Measurements from ENCODE around the gene GAS7. TPM values are rescaled to one million over a fixed set of nuclear protein-coding genes. Genes with fewer than 3 reads are reported as not detected.
A peak's percentile ranks its signal among the peaks of the same experiment; 100 is the strongest.

Gene GAS7
- total RNA-seq, 1 donor from 2014 or later = 72.7 TPM

GRCh38 chr17:10135539-10136257, 62.7 kb downstream of the GAS7 start:
- H3K4me3 Mint-ChIP-seq = no peak overlapping the region
- DNase-seq (ENCODE audit: low read depth, low spot score) = no peak
- TF ChIP-seq, protein P1, sequence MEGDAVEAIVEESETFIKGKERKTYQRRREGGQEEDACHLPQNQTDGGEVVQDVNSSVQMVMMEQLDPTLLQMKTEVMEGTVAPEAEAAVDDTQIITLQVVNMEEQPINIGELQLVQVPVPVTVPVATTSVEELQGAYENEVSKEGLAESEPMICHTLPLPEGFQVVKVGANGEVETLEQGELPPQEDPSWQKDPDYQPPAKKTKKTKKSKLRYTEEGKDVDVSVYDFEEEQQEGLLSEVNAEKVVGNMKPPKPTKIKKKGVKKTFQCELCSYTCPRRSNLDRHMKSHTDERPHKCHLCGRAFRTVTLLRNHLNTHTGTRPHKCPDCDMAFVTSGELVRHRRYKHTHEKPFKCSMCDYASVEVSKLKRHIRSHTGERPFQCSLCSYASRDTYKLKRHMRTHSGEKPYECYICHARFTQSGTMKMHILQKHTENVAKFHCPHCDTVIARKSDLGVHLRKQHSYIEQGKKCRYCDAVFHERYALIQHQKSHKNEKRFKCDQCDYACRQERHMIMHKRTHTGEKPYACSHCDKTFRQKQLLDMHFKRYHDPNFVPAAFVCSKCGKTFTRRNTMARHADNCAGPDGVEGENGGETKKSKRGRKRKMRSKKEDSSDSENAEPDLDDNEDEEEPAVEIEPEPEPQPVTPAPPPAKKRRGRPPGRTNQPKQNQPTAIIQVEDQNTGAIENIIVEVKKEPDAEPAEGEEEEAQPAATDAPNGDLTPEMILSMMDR (conservative IDR thresholded peaks at IDR 0.05) = no peak
- no peaks in the 10 kb centered on the region for H3K36me3 Mint-ChIP-seq (ENCODE audit: low read depth)
- H3K4me1 Mint-ChIP-seq = peaks cover 6% of the 10 kb centered on the region
- H3K9me3 Mint-ChIP-seq = no peaks in the 10 kb centered on the region
- H3K27me3 Mint-ChIP-seq (ENCODE audit: low read depth) = no peaks in the 10 kb centered on the region
- peak overlapping the region; percentile 52 for H3K27ac Mint-ChIP-seq (ENCODE audit: unreplicated experiment)

GRCh38 chr17:10130677-10131076, 67.7 kb downstream of the GAS7 start:
- peaks cover 3% of the 10 kb centered on the region for H3K9me3 Mint-ChIP-seq
- H3K27ac Mint-ChIP-seq (ENCODE audit: unreplicated experiment) = no peak overlapping the region

DNA sequence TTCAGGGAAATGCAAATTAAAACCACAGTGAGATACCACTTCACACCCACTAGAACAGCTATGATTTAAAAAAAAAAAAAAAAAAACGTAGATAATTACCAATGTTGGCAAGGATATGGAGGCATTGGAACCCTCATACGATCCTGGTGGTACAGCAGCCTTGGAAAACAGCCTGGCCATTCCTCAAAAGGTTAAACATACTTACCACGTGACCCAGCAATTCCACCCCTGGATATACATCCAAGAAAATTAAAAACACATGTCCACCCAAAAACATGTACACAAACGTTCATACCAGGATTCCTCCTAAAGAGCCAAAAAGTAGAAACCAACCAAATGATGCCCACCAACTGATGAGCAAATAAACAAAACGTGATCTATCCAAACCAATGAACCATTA, 68.1 kb downstream of the GAS7 start:
- Mint-ChIP-seq H3K4me1 (peaks cover 27% of the 10 kb centered on the region), H3K4me3 (no peak overlapping the region), H3K27ac (ENCODE audit: unreplicated experiment) (no peak overlapping the region), H3K36me3 (ENCODE audit: low read depth) (no peaks in the 10 kb centered on the region), H3K9me3 (peaks cover 3% of the 10 kb centered on the region), H3K27me3 (ENCODE audit: low read depth) (peaks cover 2% of the 10 kb centered on the region)
- DNase-seq (ENCODE audit: low read depth, low spot score) = no peak
- TF ChIP-seq, protein P1 (conservative IDR thresholded peaks at IDR 0.05) = no peak

More at GRCh38 chr17:10130677-10131076, 67.7 kb downstream of the GAS7 start:
- peaks cover 26% of the 10 kb centered on the region for H3K4me1 Mint-ChIP-seq
- DNase-seq (ENCODE audit: low read depth, low spot score) = no peak
- no peaks in the 10 kb centered on the region for H3K36me3 Mint-ChIP-seq (ENCODE audit: low read depth)
- TF ChIP-seq, protein P1 (conservative IDR thresholded peaks at IDR 0.05) = no peak
- H3K4me3 Mint-ChIP-seq = no peak overlapping the region
- H3K27me3 Mint-ChIP-seq (ENCODE audit: low read depth) = peaks cover 2% of the 10 kb centered on the region

GRCh38 chr17:10127819-10128425, 70.5 kb downstream of the GAS7 start:
- no peak overlapping the region for H3K4me3 Mint-ChIP-seq
- H3K27me3 Mint-ChIP-seq (ENCODE audit: low read depth) = peaks cover 2% of the 10 kb centered on the region
- H3K36me3 Mint-ChIP-seq (ENCODE audit: low read depth) = no peaks in the 10 kb centered on the region
- TF ChIP-seq, protein P1 (conservative IDR thresholded peaks at IDR 0.05) = no peak
- DNase-seq (ENCODE audit: low read depth, low spot score) = no peak
- H3K4me1 Mint-ChIP-seq = peaks cover 39% of the 10 kb centered on the region
- peak overlapping the region; percentile 86 for H3K27ac Mint-ChIP-seq (ENCODE audit: unreplicated experiment)
- H3K9me3 Mint-ChIP-seq = peaks cover 3% of the 10 kb centered on the region

DNA sequence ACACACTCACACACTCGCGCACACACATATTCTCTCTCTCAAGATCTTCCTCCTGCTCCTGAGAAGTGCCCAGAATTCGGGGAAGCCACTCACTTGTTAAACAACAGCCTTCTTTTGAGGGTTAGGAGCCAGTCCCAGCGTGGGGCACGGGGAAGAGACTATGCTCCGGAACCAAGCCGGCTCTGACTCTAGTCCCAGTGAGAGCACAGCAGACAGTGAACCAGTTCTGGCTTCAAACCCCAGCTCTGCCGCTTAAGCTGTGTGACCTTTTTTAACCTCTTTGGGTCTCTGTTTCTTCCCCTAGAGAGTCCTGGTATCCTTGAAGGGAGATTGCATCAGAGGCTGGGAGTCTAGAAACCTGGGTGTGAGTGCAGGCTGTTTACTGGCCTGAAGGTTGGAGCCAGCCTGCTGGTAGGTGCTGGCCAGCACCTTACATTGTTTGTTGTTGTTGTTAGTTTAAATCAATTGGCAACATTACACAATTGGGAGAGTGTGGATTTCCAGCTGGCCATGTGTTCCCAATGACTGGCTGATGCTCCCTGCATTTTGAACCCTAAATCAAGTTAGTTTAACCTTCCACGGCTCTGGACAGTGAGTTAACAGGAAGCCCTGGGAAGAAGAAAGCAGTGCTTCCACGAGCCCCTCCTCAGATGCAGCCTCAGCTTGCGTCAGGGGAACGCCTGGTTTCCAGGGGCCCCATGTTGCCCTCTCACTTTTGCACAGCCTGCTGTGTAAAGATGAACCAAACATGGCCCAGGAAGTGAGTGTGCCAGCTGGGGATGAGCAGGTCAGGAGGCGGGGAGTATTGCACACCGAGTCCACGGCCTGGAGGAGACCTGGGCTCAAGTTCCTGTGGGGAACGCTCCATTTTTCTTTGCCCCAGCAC, 71.5 kb downstream of the GAS7 start:
- Mint-ChIP-seq H3K36me3 (ENCODE audit: low read depth) (no peaks in the 10 kb centered on the region), H3K27ac (ENCODE audit: unreplicated experiment) (peak overlapping the region; percentile 97), H3K27me3 (ENCODE audit: low read depth) (peaks cover 2% of the 10 kb centered on the region), H3K4me1 (peaks cover 45% of the 10 kb centered on the region), H3K4me3 (peak overlapping the region; percentile 15), H3K9me3 (peaks cover 3% of the 10 kb centered on the region)
- TF ChIP-seq, protein P1 (conservative IDR thresholded peaks at IDR 0.05) = no peak
- DNase-seq (ENCODE audit: low read depth, low spot score) = no peak

Data from neural crest cell (in vitro differentiated cells).